ENCODE data around the gene FARSA. TPM values are rescaled to one million over a fixed set of nuclear protein-coding genes. Genes with fewer than 3 reads are reported as not detected.

The FARSA gene
- total and polyA plus RNA-seq, 2 experiments from 2014 or later, result 33.5 to 79.9 TPM

DNA sequence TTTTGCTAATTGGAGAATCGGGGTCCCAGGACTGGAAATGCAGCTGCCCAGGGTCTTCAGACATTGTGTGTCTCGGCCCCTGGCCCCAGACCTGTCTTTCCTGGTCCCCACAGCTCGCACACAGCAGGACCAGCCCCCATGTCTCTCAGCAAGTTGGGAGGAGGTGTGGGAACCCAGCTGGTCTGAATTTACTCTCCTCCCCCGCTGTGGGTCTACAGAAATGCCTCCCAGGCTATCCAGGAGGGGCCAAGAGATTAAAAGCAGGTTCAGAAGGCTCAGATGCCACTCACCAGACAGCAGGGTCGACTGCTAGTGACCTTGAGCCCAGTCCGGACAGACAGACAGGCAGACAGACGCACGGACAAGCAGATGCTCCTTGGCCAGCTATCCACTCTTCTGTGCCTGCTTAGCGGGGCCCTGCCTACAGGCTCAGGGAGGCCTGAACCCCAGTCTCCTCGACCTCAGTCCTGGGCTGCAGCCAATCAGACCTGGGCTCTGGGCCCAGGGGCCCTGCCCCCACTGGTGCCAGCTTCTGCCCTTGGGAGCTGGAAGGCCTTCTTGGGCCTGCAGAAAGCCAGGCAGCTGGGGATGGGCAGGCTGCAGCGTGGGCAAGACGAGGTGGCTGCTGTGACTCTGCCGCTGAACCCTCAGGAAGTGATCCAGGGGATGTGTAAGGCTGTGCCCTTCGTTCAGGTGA is 35.9 kb upstream of the FARSA start, which contains the start of gene DAND5:
TSS of gene DAND5 (plus strand) at position 285 of the 697 bp plus-strand sequence. CDS start at position 370, 85 bp downstream.
- no peak within 1 kb of the TSS for H2AFZ ChIP-seq
- H3K27ac ChIP-seq, result no peak within 1 kb of the TSS
- H3K9me3 ChIP-seq (ENCODE audit: low read depth), result no peaks in the 10 kb centered on the region
- DNase-seq, result no peak
- H3K4me2 ChIP-seq (ENCODE audit: unreplicated experiment), result no peak within 1 kb of the TSS
- WGBS, 2 experiments (ENCODE audit: low coverage in 1 of 2, low lambda C conversion rate in 2 of 2, missing lambda C conversion rate in 2 of 2), result 46 to 53% methylated on average over 14 of the region's 14 CpGs
- H3K4me3 ChIP-seq, result no peak within 1 kb of the TSS
- peaks cover 9% of the 10 kb centered on the region; the same call in 1 of the 2 replicates for H3F3A ChIP-seq (ENCODE audit: insufficient read depth)
- H3K79me2 ChIP-seq (ENCODE audit: insufficient read depth), result no peaks in the 10 kb centered on the region
- no peaks in the 10 kb centered on the region for H3K27me3 ChIP-seq (replicated peaks; ENCODE audit: insufficient read depth)
- H3K36me3 ChIP-seq (ENCODE audit: low read depth), result no peaks in the 10 kb centered on the region
- peaks cover 14% of the 10 kb centered on the region for H3K4me1 ChIP-seq (ENCODE audit: insufficient read depth)
- no peaks in the 10 kb centered on the region for H4K20me1 ChIP-seq (ENCODE audit: insufficient read depth)
- no peaks in the 10 kb centered on the region for H3K9me2 ChIP-seq (ENCODE audit: insufficient read depth)
- H3K9ac ChIP-seq, result no peak within 1 kb of the TSS
- no peak for TF ChIP-seq EZH2 (IDR thresholded peaks at IDR 0.05; ENCODE audit: insufficient read depth, poor library complexity, severe bottlenecking)
- no peak for TF ChIP-seq EZH2phosphoT487 (IDR thresholded peaks at IDR 0.05; ENCODE audit: insufficient read depth, low read depth)
- in situ Hi-C loops (cut with MboI), result loop anchor here (25.0 kb wide), 1 partner anchor 618 kb away; no protein-coding TSS in a partner anchor

DNA sequence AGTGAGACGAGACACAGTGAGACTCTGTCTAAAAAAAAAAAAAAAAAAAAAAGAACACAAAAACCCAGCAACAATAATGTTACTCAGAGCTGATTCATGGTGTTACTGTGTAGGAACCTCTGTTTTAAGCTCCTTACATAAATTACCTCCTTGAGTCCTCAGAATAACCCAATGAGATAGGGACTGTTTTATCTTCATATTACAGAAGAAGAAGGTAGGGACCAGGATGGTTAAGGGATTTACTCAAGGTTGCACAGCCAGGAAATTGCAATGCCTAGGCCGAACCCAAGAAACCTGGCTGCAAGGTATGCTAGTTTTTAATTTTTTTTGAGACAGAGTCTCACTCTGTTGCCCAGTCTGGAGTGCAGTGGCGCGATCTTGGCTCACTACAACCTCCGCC is 34.4 kb upstream of the FARSA start:
- H3K9me3 ChIP-seq (ENCODE audit: low read depth), result no peaks in the 10 kb centered on the region
- no peaks in the 10 kb centered on the region for H4K20me1 ChIP-seq (ENCODE audit: insufficient read depth)
- no peak for TF ChIP-seq EZH2 (IDR thresholded peaks at IDR 0.05; ENCODE audit: insufficient read depth, poor library complexity, severe bottlenecking)
- no peak for TF ChIP-seq EZH2phosphoT487 (IDR thresholded peaks at IDR 0.05; ENCODE audit: insufficient read depth, low read depth)
- DNase-seq, result peak; percentile 76
- WGBS, 2 experiments (ENCODE audit: low coverage in 1 of 2, low lambda C conversion rate in 2 of 2, missing lambda C conversion rate in 2 of 2), result 55 to 69% methylated on average over 3 to 5 of the region's 5 CpGs
- no peak overlapping the region for H2AFZ ChIP-seq
- H3K79me2 ChIP-seq (ENCODE audit: insufficient read depth), result no peaks in the 10 kb centered on the region
- H3K4me3 ChIP-seq, result no peak overlapping the region
- H3K27me3 ChIP-seq (replicated peaks; ENCODE audit: insufficient read depth), result no peaks in the 10 kb centered on the region
- H3K9ac ChIP-seq, result no peak overlapping the region
- H3K4me2 ChIP-seq (ENCODE audit: unreplicated experiment), result no peak overlapping the region
- no peak overlapping the region for H3K27ac ChIP-seq
- peaks cover 14% of the 10 kb centered on the region for H3K4me1 ChIP-seq (ENCODE audit: insufficient read depth)
- peaks cover 9% of the 10 kb centered on the region; the same call in 1 of the 2 replicates for H3F3A ChIP-seq (ENCODE audit: insufficient read depth)
- no peaks in the 10 kb centered on the region for H3K36me3 ChIP-seq (ENCODE audit: low read depth)
- in situ Hi-C loops (cut with MboI), result loop anchor here (25.0 kb wide), 1 partner anchor 619 kb away; no protein-coding TSS in a partner anchor
- H3K9me2 ChIP-seq (ENCODE audit: insufficient read depth), result no peaks in the 10 kb centered on the region

DNA sequence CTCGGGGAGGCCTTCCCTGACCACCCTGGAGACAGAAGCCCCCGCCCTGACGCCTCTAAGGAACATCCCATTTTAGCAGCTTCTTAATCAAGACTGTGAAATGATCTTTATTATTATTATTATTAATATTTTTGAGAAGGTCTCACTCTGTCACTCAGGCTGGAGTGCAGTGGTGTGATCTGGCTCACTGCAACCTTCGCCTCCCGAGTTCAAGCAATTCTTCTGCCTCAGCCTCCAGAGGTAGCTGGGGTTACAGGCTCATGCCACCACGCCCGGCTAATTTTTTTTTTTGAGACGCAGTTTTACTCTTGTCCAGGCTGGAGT is 32.3 kb upstream of the FARSA start:
- Histone ChIP-seq H3F3A (ENCODE audit: insufficient read depth) (peaks cover 9% of the 10 kb centered on the region; the same call in 1 of the 2 replicates), H3K4me1 (ENCODE audit: insufficient read depth) (peaks cover 14% of the 10 kb centered on the region), H2AFZ (peak overlapping the region; percentile 100), H4K20me1 (ENCODE audit: insufficient read depth) (no peaks in the 10 kb centered on the region), H3K79me2 (ENCODE audit: insufficient read depth) (no peaks in the 10 kb centered on the region), H3K9me2 (ENCODE audit: insufficient read depth) (no peaks in the 10 kb centered on the region), H3K4me2 (ENCODE audit: unreplicated experiment) (peak overlapping the region; percentile 100), H3K36me3 (ENCODE audit: low read depth) (no peaks in the 10 kb centered on the region), H3K27ac (no peak overlapping the region), H3K27me3 (replicated peaks; ENCODE audit: insufficient read depth) (no peaks in the 10 kb centered on the region), H3K9ac (peak overlapping the region; percentile 78), H3K4me3 (peak overlapping the region; percentile 81; the same call in 1 of the 2 replicates), H3K9me3 (ENCODE audit: low read depth) (no peaks in the 10 kb centered on the region)
- no peak for TF ChIP-seq EZH2phosphoT487 (IDR thresholded peaks at IDR 0.05; ENCODE audit: insufficient read depth, low read depth)
- 42 to 49% methylated on average over 8 of the region's 8 CpGs for WGBS, 2 experiments (ENCODE audit: low coverage in 1 of 2, low lambda C conversion rate in 2 of 2, missing lambda C conversion rate in 2 of 2)
- DNase-seq, result no peak
- in situ Hi-C loops (cut with MboI), result loop anchor here (25.0 kb wide), 1 partner anchor 622 kb away; no protein-coding TSS in a partner anchor

DNA sequence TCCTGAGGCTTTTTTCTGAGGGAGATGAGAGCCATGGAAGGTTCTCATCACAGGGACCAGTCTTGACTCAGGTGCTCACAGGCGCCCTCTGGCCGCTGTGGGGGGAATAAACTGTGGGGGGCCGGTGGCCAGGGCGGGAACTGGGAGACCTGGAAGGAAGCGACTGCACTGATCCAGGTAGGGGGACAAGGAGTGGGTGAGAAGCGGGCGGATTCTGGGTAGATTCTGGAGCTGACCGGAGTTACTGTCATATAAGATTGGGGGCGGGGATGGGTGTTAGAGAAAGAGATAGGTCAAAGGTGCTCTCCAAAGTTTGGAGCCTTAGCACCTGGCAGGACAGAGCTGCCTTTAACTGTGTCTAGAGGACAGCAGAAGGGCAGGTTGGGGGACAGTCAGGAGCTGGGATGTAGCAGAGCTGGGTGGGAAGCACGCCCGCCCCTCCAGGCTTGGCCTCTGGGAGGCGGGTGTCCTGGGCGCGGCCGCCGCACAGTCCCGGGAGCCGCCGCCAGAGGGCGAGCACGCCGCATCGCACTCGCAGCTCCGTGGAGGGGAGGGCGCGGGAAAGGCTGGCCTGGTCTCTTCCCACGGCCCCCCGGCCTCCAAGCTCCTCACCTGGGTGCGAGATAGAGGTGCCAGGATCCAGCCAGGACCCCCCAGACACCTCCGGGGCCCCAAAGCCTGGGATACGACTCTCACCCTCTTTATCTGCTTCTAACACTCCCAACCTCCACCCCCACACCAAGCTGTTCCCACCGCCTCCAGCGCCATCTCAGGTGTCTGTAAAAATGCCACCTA is 31.7 kb upstream of the FARSA start:
- H4K20me1 ChIP-seq (ENCODE audit: insufficient read depth), result no peaks in the 10 kb centered on the region
- peak overlapping the region; percentile 81 for H3K4me3 ChIP-seq
- peak overlapping the region; percentile 100 for H2AFZ ChIP-seq
- H3K27ac ChIP-seq, result no peak overlapping the region
- TF ChIP-seq EZH2phosphoT487 (IDR thresholded peaks at IDR 0.05; ENCODE audit: insufficient read depth, low read depth) (no peak), EZH2 (IDR thresholded peaks at IDR 0.05; ENCODE audit: insufficient read depth, poor library complexity, severe bottlenecking) (no peak)
- no peaks in the 10 kb centered on the region for H3K9me2 ChIP-seq (ENCODE audit: insufficient read depth)
- 1 to 2% methylated on average over 31 to 34 of the region's 34 CpGs for WGBS, 2 experiments (ENCODE audit: low coverage in 1 of 2, low lambda C conversion rate in 2 of 2, missing lambda C conversion rate in 2 of 2)
- no peaks in the 10 kb centered on the region for H3K27me3 ChIP-seq (replicated peaks; ENCODE audit: insufficient read depth)
- H3K36me3 ChIP-seq (ENCODE audit: low read depth), result no peaks in the 10 kb centered on the region
- H3K9ac ChIP-seq, result peak overlapping the region; percentile 78
- no peaks in the 10 kb centered on the region for H3K9me3 ChIP-seq (ENCODE audit: low read depth)
- H3K4me1 ChIP-seq (ENCODE audit: insufficient read depth), result peaks cover 14% of the 10 kb centered on the region
- no peaks in the 10 kb centered on the region for H3K79me2 ChIP-seq (ENCODE audit: insufficient read depth)
- in situ Hi-C loops (cut with MboI), result loop anchor here (25.0 kb wide), 1 partner anchor 622 kb away; no protein-coding TSS in a partner anchor
- peak; percentile 80 for DNase-seq
- peak overlapping the region; percentile 100 for H3K4me2 ChIP-seq (ENCODE audit: unreplicated experiment)
- H3F3A ChIP-seq (ENCODE audit: insufficient read depth), result peaks cover 9% of the 10 kb centered on the region; the same call in 1 of the 2 replicates

All from GM23248 (cell line).